Spleen (tissue), 11 donors: ENCODE results near the gene YAP1. TPM values are rescaled to one million over a fixed set of nuclear protein-coding genes. Genes with fewer than 3 reads are reported as not detected.
A peak's percentile ranks its signal among the peaks of the same experiment; 100 is the strongest.

Experiments used
- DNase-seq: peaks from one replicate; pipeline ENCODE4 v3.0.0-alpha.2; 2020
- H3K27ac ChIP-seq, 8 donors: fragments of 200-600 bp; sonication (generic) in 7 of 8; 1 replicate in 4 of 8; 2 replicates in 4 of 8; pipeline versions ENCODE4 v1.5.0 to v1.8.0; 2016 to 2021; ENCODE audit warnings: inconsistent platforms in 4 of 8, mild to moderate bottlenecking in 4 of 8, moderate library complexity in 1 of 8
- H3K27me3 ChIP-seq, 7 donors: fragments of 200-600 bp; sonication (generic) in 6 of 7; replicated peaks in 1 of 7; 1 replicate in 4 of 7; 2 replicates in 3 of 7; pipeline versions ENCODE4 v1.5.0 to v1.8.0; 2016 to 2021; ENCODE audit warnings: inconsistent platforms in 3 of 7, mild to moderate bottlenecking in 1 of 7
- H3K36me3 ChIP-seq, 6 donors: fragments of 200-600 bp; sonication (generic) in 5 of 6; 1 replicate in 4 of 6; 2 replicates in 2 of 6; pipeline versions ENCODE4 v1.5.0 to v1.8.0; 2016 to 2021; ENCODE audit warnings: inconsistent platforms in 2 of 6
- H3K4me1 ChIP-seq, 6 donors: fragments of 200-600 bp; sonication (generic) in 5 of 6; 1 replicate in 3 of 6; 2 replicates in 3 of 6; pipeline versions ENCODE4 v1.5.0 to v1.8.0; 2016 to 2021; ENCODE audit warnings: inconsistent platforms in 3 of 6
- H3K4me3 ChIP-seq, 8 donors: fragments of 200-600 bp; sonication (generic) in 7 of 8; 1 replicate in 4 of 8; 2 replicates in 4 of 8; pipeline versions ENCODE4 v1.5.0 to v1.8.0; 2016 to 2021; ENCODE audit warnings: inconsistent platforms in 4 of 8, mild to moderate bottlenecking in 4 of 8, moderate library complexity in 2 of 8
- H3K9me3 ChIP-seq, 8 donors: fragments of 200-600 bp; sonication (generic) in 7 of 8; 1 replicate in 4 of 8; 2 replicates in 4 of 8; pipeline versions ENCODE4 v1.5.0 to v1.8.0; 2016 to 2021; ENCODE audit warnings: inconsistent platforms in 4 of 8
- CTCF ChIP-seq, 11 experiments: fragments of 200-600 bp in 7 of 11; fragments of 450-650 bp in 4 of 11; sonication (generic) in 4 of 11; IDR thresholded peaks in 8 of 11; conservative IDR thresholded peaks in 3 of 11; 1 replicate in 7 of 11; 2 replicates in 4 of 11; pipeline versions ENCODE4 v1.4.0 to v1.8.0; 2016 to 2021; ENCODE audit warnings: antibody characterized with exemption in 11 of 11, inconsistent platforms in 4 of 11, mild to moderate bottlenecking in 1 of 11
- POLR2A ChIP-seq, 3 donors: fragments of 450-650 bp; IDR thresholded peaks; one replicate each; pipeline ENCODE4 v1.5.1; 2017; ENCODE audit warnings: antibody characterized with exemption in 3 of 3, mild to moderate bottlenecking in 1 of 3
- POLR2AphosphoS5 ChIP-seq, 3 donors: sonication (generic); formaldehyde crosslinking; IDR thresholded peaks; one replicate each; pipeline ENCODE4 v1.5.1; 2017; ENCODE audit warnings: antibody characterized with exemption in 3 of 3
- WGBS, 5 donors: extraction: QIAGEN DNeasy Blood & Tissue Kit in 3 of 5; methylation state at CpG; one replicate each; pipeline versions ENCODE4 v1.1.5 to v1.1.7; 2013 to 2018; 5-methylcytosine and 5-hydroxymethylcytosine counted together
- intact Hi-C: fragments of 100-400 bp; cut with DNase I; formaldehyde crosslinking; loops from one replicate; pipeline ENCODE4 v1.15.0; 2023; ENCODE audit warnings: low total_unique reads
- polyA plus RNA-seq, 3 donors: library from polyadenylated mRNA; stranded (reverse); fragments of 200-250 nt; gene quantifications; one replicate each; pipeline ENCODE4 v1.2.1, GENCODE V29; 2013
- total RNA-seq, 7 donors: library from RNA; depleted of rRNA in 3 of 7; stranded (reverse); fragments of >200 nt in 3 of 7; fragmentation: NEBNext Ultra II Directional in 4 of 7; extraction: Animal tissue kit (Norgen Biotek cat#: 25700) in 4 of 7; gene quantifications; one replicate each; pipeline versions ENCODE4 v1.1.0 to v1.2.1, GENCODE V29; 2016 to 2021
- donor health status: healthy with polysubstance abuse.
- donor health status: DM: no; HTN: no; CAD: no; lungs with moderate emphysema.
- donor health status: DM: no; HTN: no; CAD: no.
- donor health status: Bipolar disorder and iron deficiency.
- donor health status: healthy.
- donor health status: DM: no; HTN: no; CAD: no.
- donor health status: DM: yes; HTN: yes; CAD: no.

The YAP1 gene
- total and polyA plus RNA-seq, 10 donors, result 4.9 to 37.3 (median 31.4) TPM

GRCh38 chr11:102166175-102167064 is 56.2 kb downstream of the YAP1 start:
- Histone ChIP-seq H3K4me3 (no peak overlapping the region), H3K36me3 (no peaks in the 10 kb centered on the region), H3K27me3 (no peaks in the 10 kb centered on the region), H3K27ac (no peak overlapping the region), H3K9me3 (no peaks in the 10 kb centered on the region), H3K4me1 (no peaks in the 10 kb centered on the region)
- WGBS, 5 donors, result 82 to 88% (median 86%) methylated on average over 6 of the region's 6 CpGs
- intact Hi-C loops, result no loop called here
- TF ChIP-seq CTCF (IDR thresholded peaks at IDR 0.05 in 8 of 11, conservative IDR thresholded peaks at IDR 0.05 in 3 of 11) (no peak), POLR2AphosphoS5 (IDR thresholded peaks at IDR 0.05) (no peak), POLR2A (IDR thresholded peaks at IDR 0.05) (no peak)
- DNase-seq, result no peak

- intact Hi-C loops, result no loop called here
- DNase-seq, result no peak
- H3K4me1 ChIP-seq, result no peaks in the 10 kb centered on the region
- no peak overlapping the region for H3K27ac ChIP-seq
- no peaks in the 10 kb centered on the region for H3K36me3 ChIP-seq
- H3K4me3 ChIP-seq, result no peak overlapping the region
- TF ChIP-seq POLR2AphosphoS5 (IDR thresholded peaks at IDR 0.05) (no peak), CTCF (IDR thresholded peaks at IDR 0.05 in 8 of 11, conservative IDR thresholded peaks at IDR 0.05 in 3 of 11) (no peak), POLR2A (IDR thresholded peaks at IDR 0.05) (no peak)
- WGBS, 5 donors, result 66 to 78% (median 70%) methylated on average over 1 of the region's 1 CpG
- H3K9me3 ChIP-seq, result no peaks in the 10 kb centered on the region
- H3K27me3 ChIP-seq, result peaks cover 0 to 2% (median 0%) of the 10 kb centered on the region in 7 donors
These were observed 58.2 kb downstream of the YAP1 start for GRCh38 chr11:102168481-102168880.

- Histone ChIP-seq H3K4me1 (no peaks in the 10 kb centered on the region), H3K27me3 (peaks cover 0 to 2% (median 0%) of the 10 kb centered on the region in 7 donors), H3K4me3 (no peak overlapping the region), H3K27ac (peak overlapping the region in 3 of 8 donors; percentile 1 to 52 (median 45)), H3K36me3 (no peaks in the 10 kb centered on the region), H3K9me3 (no peaks in the 10 kb centered on the region)
- TF ChIP-seq POLR2AphosphoS5 (IDR thresholded peaks at IDR 0.05) (no peak), POLR2A (IDR thresholded peaks at IDR 0.05) (no peak), CTCF (IDR thresholded peaks at IDR 0.05 in 8 of 11, conservative IDR thresholded peaks at IDR 0.05 in 3 of 11) (no peak)
- intact Hi-C loops, result no loop called here
- no peak for DNase-seq
These were observed 60.9 kb downstream of the YAP1 start for GRCh38 chr11:102171101-102171500.

- 56 to 77% (median 63%) methylated on average over 4 to 6 of the region's 6 CpGs for WGBS, 5 donors
- H3K4me3 ChIP-seq, result no peak overlapping the region
- no peak overlapping the region for H3K27ac ChIP-seq
- peaks cover 0 to 2% (median 0%) of the 10 kb centered on the region in 7 donors for H3K27me3 ChIP-seq
- H3K9me3 ChIP-seq, result no peaks in the 10 kb centered on the region
- no peak for DNase-seq
- H3K36me3 ChIP-seq, result no peaks in the 10 kb centered on the region
- TF ChIP-seq CTCF (IDR thresholded peaks at IDR 0.05 in 8 of 11, conservative IDR thresholded peaks at IDR 0.05 in 3 of 11) (no peak), POLR2AphosphoS5 (IDR thresholded peaks at IDR 0.05) (no peak)
- H3K4me1 ChIP-seq, result no peaks in the 10 kb centered on the region
- intact Hi-C loops, result no loop called here
These were observed 62.0 kb downstream of the YAP1 start for GRCh38 chr11:102172127-102172848.
